GM19239 (cell line): Measurements from ENCODE around the gene IP6K1.
A peak's percentile ranks its signal among the peaks of the same experiment; 100 is the strongest.
"Not testable (repeated sequence)": the region's sequence is repeated elsewhere in the genome, so short reads cannot be mapped to it uniquely, and the experiment has no call there.

Source experiments
- DNase-seq: peaks from one replicate; pipeline ENCODE4 v3.0.0; 2011; ENCODE audit warnings: low spot score; ENCODE audit not compliant: insufficient read length
- FAIRE-seq: peaks from 2 replicates; lab custom pipeline; 2011; peaks lifted over from hg19 to GRCh38; lab: Jason Lieb, UNC

The IP6K1 gene

DNA sequence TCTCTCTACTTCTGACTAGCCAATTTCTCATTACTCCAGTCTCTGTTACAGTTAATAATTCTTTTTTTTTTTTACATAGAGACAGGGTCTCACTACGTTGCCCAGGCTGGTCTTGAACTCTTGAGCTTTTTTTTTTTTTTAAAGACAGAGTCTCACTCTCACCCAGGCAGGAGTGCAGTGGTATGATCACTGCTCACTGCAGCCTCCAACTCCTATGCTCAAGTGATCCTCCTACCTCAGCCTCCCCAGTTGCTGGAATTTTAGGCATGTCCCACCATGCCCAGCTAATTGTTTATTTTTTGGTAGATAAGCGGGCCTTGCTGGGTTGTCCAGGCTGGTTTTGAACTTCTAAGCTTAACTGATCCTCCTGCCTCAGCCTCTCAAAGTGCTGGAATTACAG lies 13.6 kb downstream of the IP6K1 start:
- FAIRE-seq (no peak), DNase-seq (no peak)

DNA sequence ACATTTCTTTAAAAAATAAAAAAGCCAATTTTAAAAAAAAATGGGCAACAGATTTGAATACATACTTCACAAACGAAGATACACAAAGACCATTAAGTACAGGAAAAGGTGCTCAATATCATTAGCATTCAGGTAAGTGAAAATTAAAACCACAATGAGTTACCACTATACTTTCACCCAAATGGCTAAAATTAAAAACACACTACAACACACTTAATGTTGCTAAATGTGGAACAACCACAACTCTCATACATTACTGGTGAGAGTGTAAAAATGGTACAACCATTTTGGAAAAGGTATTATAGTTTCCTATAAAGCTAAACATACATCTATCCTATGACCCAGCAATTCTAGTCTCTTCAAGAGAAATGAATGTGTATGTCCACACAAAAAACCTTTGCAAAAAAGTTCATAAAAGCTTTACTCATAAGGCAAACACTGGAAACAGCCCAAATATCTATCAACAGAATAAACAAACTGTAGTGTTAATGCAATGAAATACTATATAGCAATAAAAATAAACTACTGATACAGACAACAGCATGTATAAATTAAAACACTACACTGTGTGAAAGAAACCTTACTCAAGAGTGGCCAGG lies 14.9 kb downstream of the IP6K1 start:
- no peak for DNase-seq
- FAIRE-seq, result no peak

GRCh38 chr3:49769926-49770325 lies 16.4 kb downstream of the IP6K1 start:
- DNase-seq, result no peak
- no peak for FAIRE-seq

DNA sequence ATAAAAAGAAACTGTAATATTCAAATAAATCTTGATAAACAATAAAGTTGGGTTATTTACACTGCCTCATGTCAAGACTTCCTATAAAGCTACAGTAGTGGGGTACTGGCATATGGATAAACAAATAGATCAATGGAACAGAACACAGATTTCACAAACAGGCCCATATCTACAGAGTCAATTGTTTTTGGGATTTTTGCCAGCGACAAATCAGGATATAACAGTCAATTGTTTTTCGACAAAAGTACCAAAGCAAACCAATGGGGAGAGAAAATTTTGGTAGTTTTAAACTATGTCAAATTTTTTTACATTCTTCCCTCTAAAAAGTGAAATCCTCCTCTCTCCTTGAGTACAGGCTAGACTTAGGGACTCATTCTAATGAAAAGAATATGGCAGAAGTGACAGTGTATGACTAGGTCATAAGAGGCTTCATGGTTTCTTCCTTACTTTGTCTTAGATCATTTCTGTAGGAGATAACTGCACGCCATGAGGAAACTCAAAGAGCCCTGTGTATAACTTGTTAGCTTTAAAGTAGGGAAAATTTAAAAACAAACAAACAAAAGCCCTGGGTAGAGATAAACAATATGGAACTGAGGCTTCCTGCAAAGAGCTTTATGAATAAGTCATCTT lies 16.9 kb downstream of the IP6K1 start:
- DNase-seq (no peak), FAIRE-seq (no peak)

DNA sequence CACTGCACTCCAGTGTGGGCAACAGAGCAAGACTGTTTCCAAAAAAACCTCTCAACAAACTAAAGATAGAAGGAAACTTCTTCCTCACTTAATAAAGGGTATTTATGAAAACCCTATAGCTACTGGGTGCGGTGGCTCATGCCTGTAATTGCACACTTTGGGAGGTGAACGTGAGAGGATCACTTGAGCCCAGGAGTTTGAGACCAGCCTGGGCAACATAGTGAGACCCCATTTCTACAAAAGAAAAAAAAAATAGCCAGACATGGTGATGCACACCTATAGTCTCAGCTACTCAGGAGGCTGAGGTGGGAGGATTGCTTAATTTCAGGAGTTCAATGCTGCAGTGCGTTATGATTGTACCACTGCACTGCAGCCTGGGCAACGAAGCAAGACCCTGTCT lies 22.4 kb downstream of the IP6K1 start:
- FAIRE-seq (no peak), DNase-seq (no peak)

DNA sequence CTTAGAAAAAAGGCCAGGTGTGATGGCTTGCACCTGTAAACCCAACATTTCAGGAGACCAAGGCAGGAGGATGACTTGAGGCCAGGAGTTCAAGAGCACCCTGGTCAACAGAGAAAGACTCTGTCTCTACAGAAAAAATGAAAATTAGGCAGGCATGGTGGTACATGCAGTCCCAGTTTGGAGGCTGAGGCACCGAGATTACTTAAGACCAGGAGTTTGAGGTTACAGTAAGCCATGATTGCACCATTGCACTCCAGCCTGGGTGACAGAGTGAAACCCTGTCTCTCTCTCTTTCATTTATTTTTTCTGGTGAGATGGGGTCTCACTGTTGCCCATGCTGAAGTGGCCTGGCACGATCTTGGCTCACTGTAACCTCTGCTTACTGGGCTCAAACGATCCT lies 24.7 kb downstream of the IP6K1 start:
- no peak for FAIRE-seq
- no peak for DNase-seq

- no peak for DNase-seq
- no peak for FAIRE-seq
These were observed 27.1 kb downstream of the IP6K1 start for GRCh38 chr3:49759226-49759625.

DNA sequence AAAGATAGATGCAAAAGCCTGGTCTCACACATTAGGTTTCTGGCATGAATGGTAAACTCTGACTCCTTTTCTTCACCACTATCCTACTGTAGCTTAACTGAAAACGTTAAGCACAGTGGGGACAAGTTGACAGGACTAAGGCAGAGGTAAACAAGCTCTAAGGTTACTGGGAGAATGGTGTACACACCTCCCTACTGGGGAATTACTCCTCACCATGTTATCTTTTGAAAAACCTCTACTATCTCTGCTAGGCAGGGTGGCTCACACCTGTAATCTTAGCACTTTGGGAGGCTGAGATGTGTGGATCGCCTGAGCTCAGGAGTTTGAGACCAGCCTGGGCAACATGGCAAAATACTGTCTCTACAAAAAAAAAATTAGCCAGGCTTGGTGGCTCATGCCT lies 29.1 kb downstream of the IP6K1 start:
- DNase-seq (no peak), FAIRE-seq (no peak)

DNA sequence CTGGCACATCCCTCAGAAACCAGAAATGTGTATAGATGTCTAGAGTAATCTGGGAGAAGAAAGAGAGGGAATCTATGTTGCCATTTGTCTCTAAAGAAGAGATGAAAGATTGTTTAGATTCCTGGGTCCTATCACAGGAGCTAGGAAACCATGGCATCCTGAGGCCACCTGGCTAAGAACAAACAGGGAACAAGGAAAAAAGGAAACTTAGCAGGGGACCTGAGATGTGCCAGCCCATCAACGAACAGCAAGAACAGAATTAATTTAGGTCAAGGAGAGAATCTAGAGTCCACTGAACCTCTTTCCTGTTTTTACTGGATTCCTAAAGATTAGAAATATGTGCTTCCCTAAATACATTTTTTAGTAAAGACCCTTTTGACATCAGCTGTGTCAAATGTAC lies 30.3 kb downstream of the IP6K1 start:
- DNase-seq (no peak), FAIRE-seq (no peak)

DNA sequence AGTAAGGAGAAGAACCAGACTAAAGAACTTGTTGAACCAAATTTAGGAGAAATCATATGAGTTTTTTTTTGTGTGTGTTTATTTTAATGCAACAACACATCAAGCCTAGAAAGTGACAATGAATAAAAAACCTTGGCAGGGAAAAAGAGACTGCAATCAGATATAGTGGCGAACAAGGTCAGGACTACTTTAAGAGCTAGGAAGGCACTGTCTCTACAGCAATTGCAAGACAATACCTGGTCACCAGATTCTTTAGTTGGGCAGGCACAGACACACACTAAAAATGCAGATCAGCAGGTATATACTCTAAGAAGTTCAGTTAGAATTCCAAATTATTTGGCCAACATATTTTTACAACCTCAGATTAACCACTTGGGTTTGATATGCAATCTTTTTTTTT lies 31.8 kb downstream of the IP6K1 start:
- FAIRE-seq, result peak; percentile 40

DNA sequence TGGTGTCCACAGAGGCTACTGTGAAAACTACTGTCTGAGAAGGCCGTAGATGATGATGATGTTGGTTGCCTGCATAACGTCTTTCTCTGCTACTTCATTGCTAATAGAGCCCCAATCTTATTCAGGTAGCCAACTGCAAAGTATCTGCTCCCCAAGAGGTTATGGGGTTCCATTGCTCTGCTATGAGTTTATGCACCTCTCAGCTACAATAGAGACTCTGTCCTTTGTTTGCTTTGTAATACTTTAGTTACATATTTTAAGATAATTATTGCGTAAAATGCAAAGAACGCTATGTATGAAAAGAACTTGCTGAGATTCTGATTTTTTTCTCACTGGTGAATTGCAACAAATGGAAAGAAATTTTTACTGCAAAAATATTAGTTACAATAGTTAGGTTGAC lies 34.8 kb downstream of the IP6K1 start:
- DNase-seq (no peak), FAIRE-seq (no peak)

More for the DNA sequence above, 31.8 kb downstream of the IP6K1 start:
- DNase-seq, result no peak

- FAIRE-seq (no peak), DNase-seq (no peak)
These were observed 36.3 kb downstream of the IP6K1 start for GRCh38 chr3:49750056-49750455.

- not testable (repeated sequence) for DNase-seq, FAIRE-seq
These were observed 37.5 kb downstream of the IP6K1 start for GRCh38 chr3:49748874-49749273.

- DNase-seq, result no peak
- FAIRE-seq, result no peak
These were observed 38.4 kb downstream of the IP6K1 start for GRCh38 chr3:49747792-49748480.

GRCh38 chr3:49745986-49746385 lies 40.4 kb downstream of the IP6K1 start:
- FAIRE-seq (no peak), DNase-seq (no peak)

GRCh38 chr3:49740427-49740826 lies 45.9 kb downstream of the IP6K1 start:
- no peak for DNase-seq
- no peak for FAIRE-seq

DNA sequence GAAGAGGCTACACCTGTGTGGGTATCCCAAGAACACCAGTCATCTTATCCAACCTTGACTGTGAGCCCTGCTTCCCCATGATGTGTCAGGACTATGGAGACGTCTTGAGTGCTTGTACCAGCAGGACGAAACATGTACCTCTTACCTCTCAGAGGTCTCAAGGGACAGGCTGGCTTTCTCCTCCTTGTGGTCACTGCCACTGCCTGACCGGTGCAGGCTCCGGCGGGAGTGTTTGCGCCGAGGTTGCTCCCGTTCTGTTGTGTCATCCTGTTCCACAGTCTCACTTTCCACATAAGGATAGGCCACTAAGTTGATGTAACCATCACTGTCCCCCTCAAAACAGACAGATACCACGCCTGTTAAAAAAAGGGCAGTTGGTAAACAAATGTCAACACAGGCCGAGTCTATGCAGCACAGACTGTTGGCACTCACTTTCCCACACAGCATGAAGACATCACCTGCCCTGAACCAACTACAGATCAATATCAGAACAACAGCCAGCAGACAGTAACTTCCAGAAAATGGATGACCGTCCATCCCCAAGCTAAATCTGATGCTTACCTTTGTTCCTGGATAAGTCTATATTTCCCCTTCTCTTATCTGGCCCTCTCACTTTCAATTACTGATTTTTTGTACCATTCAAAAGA lies 48.2 kb downstream of the IP6K1 start:
- no peak for DNase-seq
- no peak for FAIRE-seq

DNA sequence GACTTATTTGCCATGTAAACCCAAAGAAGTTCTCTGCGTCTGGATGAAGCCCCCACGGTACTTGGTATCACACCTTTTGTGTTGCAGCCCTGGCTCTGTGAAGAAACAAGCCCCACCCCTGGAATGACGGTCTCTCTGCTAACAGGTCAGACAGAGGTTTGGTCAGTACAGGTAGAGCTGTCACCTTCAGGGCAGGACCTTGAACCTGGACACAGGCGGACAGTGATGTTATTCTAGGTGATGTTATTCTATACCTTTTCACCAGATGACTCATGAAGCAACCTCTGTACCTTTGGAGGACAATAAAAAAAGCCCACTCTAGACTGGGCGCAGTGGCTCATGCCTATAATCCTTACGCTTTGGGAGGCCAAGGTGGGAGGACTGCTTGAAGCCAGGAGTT lies 51.6 kb downstream of the IP6K1 start:
- no peak for FAIRE-seq
- no peak for DNase-seq

DNA sequence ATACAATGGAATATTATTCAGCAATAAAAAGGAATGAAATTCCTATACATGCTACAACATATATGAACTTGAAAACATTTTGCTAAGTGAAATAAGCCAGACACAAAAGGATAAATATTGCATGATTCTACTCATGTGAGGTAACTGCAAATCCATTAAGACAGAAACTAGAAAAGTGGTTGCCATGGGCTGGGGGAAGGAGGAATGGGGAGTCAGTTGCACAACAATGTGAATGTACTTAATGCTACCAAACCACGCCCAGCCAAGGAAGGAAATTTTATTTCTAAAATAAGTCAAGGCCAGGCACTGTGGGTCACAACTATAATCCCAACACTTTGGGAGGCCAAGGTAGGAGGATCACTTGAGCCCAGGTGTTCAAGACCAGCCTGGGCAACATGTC lies 52.8 kb downstream of the IP6K1 start:
- DNase-seq, result no peak
- FAIRE-seq, result no peak

GRCh38 chr3:49732597-49732996 lies 53.7 kb downstream of the IP6K1 start:
- DNase-seq, result no peak
- FAIRE-seq, result no peak

GRCh38 chr3:49729966-49730609 lies 56.3 kb downstream of the IP6K1 start:
- FAIRE-seq, result no peak
- DNase-seq, result no peak
